Esophagus squamous epithelium (tissue), 5 donors: ENCODE data around the gene GLIS1. TPM values are rescaled to one million over a fixed set of nuclear protein-coding genes. Genes with fewer than 3 reads are reported as not detected.

Experiments
- DNase-seq: peaks from one replicate; lab custom pipeline; 2025; lab: John Stamatoyannopoulos, UW
- H3K27ac ChIP-seq, 4 donors: fragments of 200-600 bp; sonication (generic); one replicate each; pipeline ENCODE4 v1.5.1; 2016 to 2019; ENCODE audit warnings: mild to moderate bottlenecking in 1 of 4
- H3K27me3 ChIP-seq, 4 donors: fragments of 200-600 bp; sonication (generic); 1 replicate in 3 of 4; 2 replicates in 1 of 4; pipeline versions ENCODE4 v1.5.1 to v1.6.0; 2017 to 2021; ENCODE audit warnings: antibody characterized with exemption in 1 of 4
- H3K36me3 ChIP-seq, 3 donors: fragments of 200-600 bp; sonication (generic); one replicate each; pipeline ENCODE4 v1.5.1; 2016 to 2019
- H3K4me1 ChIP-seq, 3 donors: fragments of 200-600 bp; sonication (generic); one replicate each; pipeline ENCODE4 v1.5.1; 2017 to 2019
- H3K4me3 ChIP-seq, 4 donors: fragments of 200-600 bp; sonication (generic); 1 replicate in 3 of 4; 2 replicates in 1 of 4; pipeline ENCODE4 v1.5.1; 2016 to 2019; ENCODE audit warnings: mild to moderate bottlenecking in 2 of 4, moderate library complexity in 1 of 4
- H3K9me3 ChIP-seq, 3 donors: fragments of 200-600 bp; sonication (generic); one replicate each; pipeline ENCODE4 v1.5.1; 2016 to 2019
- POLR2A ChIP-seq, 4 donors: fragments of 450-650 bp; IDR thresholded peaks; one replicate each; pipeline ENCODE4 v1.6.1; 2017; ENCODE audit warnings: antibody characterized with exemption in 4 of 4, mild to moderate bottlenecking in 4 of 4, moderate library complexity in 3 of 4
- WGBS, 2 donors: methylation state at CpG; one replicate each; pipeline ENCODE4 v1.1.5; 2018; 5-methylcytosine and 5-hydroxymethylcytosine counted together
- intact Hi-C: fragments of 100-400 bp; cut with DNase I; formaldehyde crosslinking; loops from one replicate; pipeline ENCODE4 v1.15.0; 2022
- total RNA-seq, 4 donors: library from RNA; depleted of rRNA; stranded (reverse); fragments of >200 nt; gene quantifications; one replicate each; pipeline ENCODE4 v1.1.0, GENCODE V29; 2016
- TF ChIP-seq, protein P1 (sequence below), 6 experiments: fragments of 450-650 bp in 4 of 6; fragments of 200-600 bp in 2 of 6; sonication (generic) in 2 of 6; IDR thresholded peaks; one replicate each; pipeline ENCODE4 v1.5.1; 2016 to 2019; ENCODE audit warnings: antibody characterized with exemption in 6 of 6, mild to moderate bottlenecking in 4 of 6, moderate library complexity in 4 of 6
- donor health status: DM: yes; HTN: yes; CAD: no.

Gene GLIS1
- total RNA-seq, 4 donors from 2014 or later: 0.57 TPM; not detected in 3

DNA sequence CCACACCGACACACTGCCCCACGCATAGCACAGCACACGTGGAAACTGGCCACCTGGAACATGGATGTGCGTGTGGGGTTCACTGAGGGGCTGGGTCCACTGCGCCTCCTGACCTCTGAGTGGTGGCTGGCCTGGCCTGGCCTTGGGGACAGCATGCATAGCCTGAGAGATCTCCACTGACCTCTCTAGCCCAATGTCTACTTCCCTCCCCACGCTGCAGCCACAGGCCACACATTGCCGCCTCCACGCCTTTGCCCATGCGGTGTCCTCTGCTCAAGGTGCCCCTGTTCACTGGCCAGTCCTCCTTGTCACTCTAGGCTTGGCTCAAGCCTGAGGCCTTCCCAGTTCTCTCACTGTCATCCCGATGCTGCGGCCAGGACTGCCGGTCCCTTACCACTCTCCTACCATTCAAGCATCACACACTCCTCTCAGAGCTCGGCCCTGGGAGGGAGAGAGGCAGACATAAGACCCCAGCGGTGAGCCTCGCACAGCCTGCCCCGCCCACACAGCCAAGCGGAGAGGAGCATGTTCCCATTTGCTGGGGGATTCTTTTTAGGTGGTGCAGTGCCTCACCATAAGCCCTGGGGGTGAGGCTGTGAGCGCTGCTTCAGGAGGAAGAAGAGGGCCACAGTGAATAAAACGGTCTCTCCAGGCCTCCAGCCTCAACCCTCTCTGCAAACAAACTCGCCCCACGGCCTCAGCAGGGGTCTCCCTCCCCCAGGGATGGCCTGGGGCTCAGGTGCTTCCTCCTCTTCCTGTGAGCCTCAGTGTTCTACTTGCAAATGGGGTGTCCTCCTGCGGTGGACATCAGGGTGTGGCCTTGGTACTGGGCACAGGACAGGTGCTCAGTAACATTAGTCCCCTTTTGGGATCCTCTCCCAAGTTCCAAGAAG, 199.0 kb downstream of the GLIS1 start:
- Histone ChIP-seq H3K27me3 (peaks cover 0 to 5% (median 0%) of the 10 kb centered on the region in 4 donors), H3K36me3 (no peaks in the 10 kb centered on the region), H3K4me1 (no peaks in the 10 kb centered on the region), H3K9me3 (no peaks in the 10 kb centered on the region), H3K4me3 (no peak overlapping the region), H3K27ac (no peak overlapping the region)
- intact Hi-C loops: no loop called here
- WGBS, 2 donors: 78 to 92% methylated on average over 14 to 17 of the region's 22 CpGs
- DNase-seq: no peak
- TF ChIP-seq, protein P1, sequence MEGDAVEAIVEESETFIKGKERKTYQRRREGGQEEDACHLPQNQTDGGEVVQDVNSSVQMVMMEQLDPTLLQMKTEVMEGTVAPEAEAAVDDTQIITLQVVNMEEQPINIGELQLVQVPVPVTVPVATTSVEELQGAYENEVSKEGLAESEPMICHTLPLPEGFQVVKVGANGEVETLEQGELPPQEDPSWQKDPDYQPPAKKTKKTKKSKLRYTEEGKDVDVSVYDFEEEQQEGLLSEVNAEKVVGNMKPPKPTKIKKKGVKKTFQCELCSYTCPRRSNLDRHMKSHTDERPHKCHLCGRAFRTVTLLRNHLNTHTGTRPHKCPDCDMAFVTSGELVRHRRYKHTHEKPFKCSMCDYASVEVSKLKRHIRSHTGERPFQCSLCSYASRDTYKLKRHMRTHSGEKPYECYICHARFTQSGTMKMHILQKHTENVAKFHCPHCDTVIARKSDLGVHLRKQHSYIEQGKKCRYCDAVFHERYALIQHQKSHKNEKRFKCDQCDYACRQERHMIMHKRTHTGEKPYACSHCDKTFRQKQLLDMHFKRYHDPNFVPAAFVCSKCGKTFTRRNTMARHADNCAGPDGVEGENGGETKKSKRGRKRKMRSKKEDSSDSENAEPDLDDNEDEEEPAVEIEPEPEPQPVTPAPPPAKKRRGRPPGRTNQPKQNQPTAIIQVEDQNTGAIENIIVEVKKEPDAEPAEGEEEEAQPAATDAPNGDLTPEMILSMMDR (IDR thresholded peaks at IDR 0.05): no peak
- no peak for TF ChIP-seq POLR2A (IDR thresholded peaks at IDR 0.05)

DNA sequence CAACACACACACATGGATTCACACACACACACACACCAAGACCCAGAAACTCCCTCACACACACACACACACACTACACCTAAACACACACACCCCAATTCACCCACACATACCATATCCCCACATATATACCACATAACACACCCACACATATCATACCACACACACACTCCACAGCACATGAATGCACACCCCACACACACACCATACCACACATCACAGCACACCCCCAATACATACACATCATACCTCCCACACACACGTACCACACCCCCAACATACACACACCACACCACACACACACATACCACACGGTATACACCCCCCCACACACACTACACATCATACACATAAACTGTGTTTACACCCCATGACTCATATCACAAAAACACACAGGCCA, 199.7 kb downstream of the GLIS1 start:
- intact Hi-C loops: no loop called here
- WGBS, 2 donors: 71 to 80% methylated on average over 2 of the region's 2 CpGs
- Histone ChIP-seq H3K36me3 (no peaks in the 10 kb centered on the region), H3K27ac (no peak overlapping the region), H3K9me3 (no peaks in the 10 kb centered on the region), H3K27me3 (peaks cover 0 to 11% (median 0%) of the 10 kb centered on the region in 4 donors), H3K4me1 (no peaks in the 10 kb centered on the region), H3K4me3 (no peak overlapping the region)
- TF ChIP-seq, protein P1 (IDR thresholded peaks at IDR 0.05): no peak
- no peak for TF ChIP-seq POLR2A (IDR thresholded peaks at IDR 0.05)
- DNase-seq: no peak

DNA sequence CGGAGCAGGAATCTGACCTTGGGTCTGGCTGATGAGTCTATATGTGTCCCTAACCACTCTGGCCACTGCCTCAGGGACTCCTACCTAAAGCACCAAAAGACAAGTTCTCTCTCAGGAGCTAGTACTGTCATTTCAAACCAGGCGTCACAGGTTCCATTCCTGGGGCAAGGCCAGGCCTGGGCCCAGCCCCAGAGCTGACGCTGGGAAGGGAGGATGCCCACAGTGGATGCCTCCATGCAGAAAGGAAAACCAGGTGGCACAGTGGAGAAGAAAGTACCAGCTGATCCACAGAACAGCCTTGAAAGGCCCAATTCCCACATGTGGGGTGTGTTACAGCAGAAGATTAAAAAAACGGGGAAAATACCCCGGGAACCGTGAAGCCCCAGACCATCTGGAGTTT, 202.4 kb downstream of the GLIS1 start:
- Histone ChIP-seq H3K4me3 (no peak overlapping the region), H3K4me1 (no peaks in the 10 kb centered on the region), H3K9me3 (no peaks in the 10 kb centered on the region), H3K36me3 (no peaks in the 10 kb centered on the region), H3K27me3 (peaks cover 0 to 16% (median 0%) of the 10 kb centered on the region in 4 donors), H3K27ac (no peak overlapping the region)
- WGBS, 2 donors: 77 to 90% methylated on average over 4 to 6 of the region's 6 CpGs
- no peak for DNase-seq
- intact Hi-C loops: no loop called here
- TF ChIP-seq POLR2A (IDR thresholded peaks at IDR 0.05): no peak
- TF ChIP-seq, protein P1 (IDR thresholded peaks at IDR 0.05): no peak

DNA sequence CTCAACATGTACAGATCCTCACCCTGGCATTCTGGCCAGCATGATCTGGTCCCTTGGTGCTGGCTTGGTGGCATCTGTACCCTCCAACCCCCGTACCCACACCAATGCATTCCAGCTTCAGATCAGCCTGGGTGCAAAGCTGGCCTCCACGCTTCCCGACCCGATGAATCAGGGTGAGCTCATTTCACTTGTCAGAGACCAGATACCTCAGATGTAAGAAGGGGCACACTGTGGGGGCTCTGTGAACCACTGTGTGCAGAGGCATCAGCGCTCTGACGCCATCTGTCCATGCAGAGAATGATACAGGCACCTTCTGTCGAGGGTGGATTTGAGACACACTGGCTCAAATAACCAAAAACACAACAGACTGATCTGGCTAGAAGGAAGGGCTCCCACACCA, 203.1 kb downstream of the GLIS1 start:
- WGBS, 2 donors: 74 to 77% methylated on average over 2 to 4 of the region's 7 CpGs

DNA sequence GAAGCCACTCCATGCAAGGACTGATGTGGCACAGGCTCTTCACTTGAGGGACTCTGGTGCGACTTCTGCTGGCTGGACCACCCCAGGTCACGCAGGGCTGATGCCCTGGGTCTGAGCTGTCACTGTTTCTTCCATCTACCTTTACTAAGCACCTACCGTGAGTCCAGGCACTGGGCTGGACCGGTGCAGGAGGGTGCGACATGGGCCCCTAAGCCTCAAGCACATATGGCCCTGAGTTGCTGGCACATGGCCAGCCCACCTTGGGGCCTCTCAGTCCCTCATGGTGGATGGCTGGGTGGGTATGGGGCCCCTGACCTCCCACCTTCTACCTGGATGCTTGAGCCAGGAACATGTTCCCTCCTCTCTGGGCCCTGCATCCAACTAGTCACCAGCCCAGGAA, 203.7 kb downstream of the GLIS1 start:
- no peak for DNase-seq
- Histone ChIP-seq H3K36me3 (no peaks in the 10 kb centered on the region), H3K4me1 (peaks cover 0 to 1% (median 0%) of the 10 kb centered on the region in 3 donors), H3K4me3 (no peak overlapping the region), H3K9me3 (no peaks in the 10 kb centered on the region), H3K27ac (no peak overlapping the region), H3K27me3 (peaks cover 0 to 23% (median 0%) of the 10 kb centered on the region in 4 donors)
- no peak for TF ChIP-seq POLR2A (IDR thresholded peaks at IDR 0.05)
- TF ChIP-seq, protein P1 (IDR thresholded peaks at IDR 0.05): no peak
- intact Hi-C loops: no loop called here
- 82 to 100% methylated on average over 3 to 5 of the region's 5 CpGs for WGBS, 2 donors

More for the DNA sequence above, 203.1 kb downstream of the GLIS1 start:
- H3K36me3 ChIP-seq: no peaks in the 10 kb centered on the region
- no peaks in the 10 kb centered on the region for H3K4me1 ChIP-seq
- intact Hi-C loops: no loop called here
- peaks cover 0 to 23% (median 0%) of the 10 kb centered on the region in 4 donors for H3K27me3 ChIP-seq
- no peak for DNase-seq
- no peak overlapping the region for H3K4me3 ChIP-seq
- TF ChIP-seq, protein P1 (IDR thresholded peaks at IDR 0.05): no peak
- no peak for TF ChIP-seq POLR2A (IDR thresholded peaks at IDR 0.05)
- H3K9me3 ChIP-seq: no peaks in the 10 kb centered on the region
- no peak overlapping the region for H3K27ac ChIP-seq
